Mesenchymal stem cell (in vitro differentiated cells and primary cell): ENCODE results near the gene PCDHGA4.
"Not testable (repeated sequence)": the region's sequence is repeated elsewhere in the genome, so short reads cannot be mapped to it uniquely, and the experiment has no call there.

ENCODE experiments used
- DNase-seq: peaks from one replicate; pipeline ENCODE4 v3.0.0-alpha.2; 2013
- H2AFZ ChIP-seq: one replicate; pipeline ENCODE4 v1.6.1; 2013; ENCODE audit warnings: low read depth, mild to moderate bottlenecking, control low read depth, inconsistent platforms, low read length, moderate library complexity
- H2AK5ac ChIP-seq: 2 replicates; pipeline ENCODE4 v1.6.1; 2013; ENCODE audit warnings: low read length, moderate library complexity, mild to moderate bottlenecking, inconsistent platforms; ENCODE audit not compliant: severe bottlenecking
- H2BK120ac ChIP-seq: one replicate; pipeline ENCODE4 v1.6.1; 2013; ENCODE audit warnings: low read depth, mild to moderate bottlenecking, inconsistent platforms, low read length, moderate library complexity
- H2BK12ac ChIP-seq, 2 experiments: one replicate each; pipeline ENCODE4 v1.6.1; 2013; ENCODE audit warnings: inconsistent platforms in 2 of 2, low read length in 2 of 2, mild to moderate bottlenecking in 2 of 2, moderate library complexity in 2 of 2, control low read depth in 1 of 2
- H2BK15ac ChIP-seq: one replicate; pipeline ENCODE4 v1.6.1; 2013; ENCODE audit warnings: mild to moderate bottlenecking, low read depth, inconsistent platforms; ENCODE audit not compliant: poor library complexity, severe bottlenecking
- H2BK5ac ChIP-seq: 2 replicates; pipeline ENCODE4 v1.6.1; 2013; ENCODE audit warnings: low read depth, mild to moderate bottlenecking, low read length, control low read depth, inconsistent platforms; ENCODE audit not compliant: poor library complexity, severe bottlenecking
- H3K14ac ChIP-seq, 2 experiments: one replicate each; pipeline ENCODE4 v1.6.1; 2013; ENCODE audit warnings: inconsistent platforms in 2 of 2, low read length in 2 of 2, control low read depth in 1 of 2, mild to moderate bottlenecking in 1 of 2, moderate library complexity in 1 of 2
- H3K18ac ChIP-seq, 2 experiments: one replicate each; pipeline ENCODE4 v1.6.1; 2013; ENCODE audit warnings: inconsistent platforms in 2 of 2, low read length in 2 of 2, control low read depth in 1 of 2, low read depth in 1 of 2, mild to moderate bottlenecking in 1 of 2
- H3K23ac ChIP-seq, 2 experiments: one replicate each; pipeline ENCODE4 v1.6.1; 2013; ENCODE audit warnings: inconsistent platforms in 2 of 2, low read length in 2 of 2, mild to moderate bottlenecking in 2 of 2, moderate library complexity in 2 of 2, control low read depth in 1 of 2
- H3K27ac ChIP-seq: 2 replicates; pipeline ENCODE4 v1.5.1; 2013; ENCODE audit warnings: mild to moderate bottlenecking, moderate library complexity, low read length, control low read depth, inconsistent platforms; ENCODE audit not compliant: poor library complexity, severe bottlenecking
- H3K27me3 ChIP-seq, 2 experiments: 2 replicates each; pipeline versions ENCODE4 v1.6.1 to v1.7.0; 2013; ENCODE audit warnings: low read length in 2 of 2, mild to moderate bottlenecking in 2 of 2, moderate library complexity in 2 of 2, control low read depth in 1 of 2, inconsistent platforms in 1 of 2; ENCODE audit not compliant: control insufficient read depth in 1 of 2, insufficient read depth in 1 of 2
- H3K36me3 ChIP-seq, 2 experiments: 2 replicates each; pipeline versions ENCODE4 v1.6.1 to v1.7.0; 2013; ENCODE audit warnings: low read length in 2 of 2, control low read depth in 1 of 2, inconsistent platforms in 1 of 2, low read depth in 1 of 2, mild to moderate bottlenecking in 1 of 2; ENCODE audit not compliant: insufficient read depth in 2 of 2, control insufficient read depth in 1 of 2
- H3K4ac ChIP-seq, 2 experiments: one replicate each; pipeline ENCODE4 v1.6.1; 2013; ENCODE audit warnings: inconsistent platforms in 2 of 2, low read length in 2 of 2, mild to moderate bottlenecking in 2 of 2, moderate library complexity in 2 of 2, control low read depth in 1 of 2, low read depth in 1 of 2
- H3K4me1 ChIP-seq: 2 replicates; pipeline ENCODE4 v1.6.1; 2013; ENCODE audit warnings: low read depth, low read length, control low read depth; ENCODE audit not compliant: control insufficient read depth, insufficient read depth
- H3K4me2 ChIP-seq: 2 replicates; pipeline ENCODE4 v1.6.1; 2013; ENCODE audit warnings: low read length, mild to moderate bottlenecking, inconsistent platforms; ENCODE audit not compliant: poor library complexity, severe bottlenecking
- H3K4me3 ChIP-seq, 2 experiments: 2 replicates each; pipeline versions ENCODE4 v1.5.1 to v1.7.0; 2013; ENCODE audit warnings: low read length in 2 of 2, mild to moderate bottlenecking in 2 of 2, control low read depth in 1 of 2, low read depth in 1 of 2; ENCODE audit not compliant: insufficient read depth in 1 of 2
- H3K79me1 ChIP-seq: replicated peaks from 2 replicates; pipeline ENCODE4 v1.6.1; 2013; ENCODE audit warnings: mild to moderate bottlenecking, control low read depth, low read length, inconsistent platforms; ENCODE audit not compliant: poor library complexity, severe bottlenecking
- H3K9ac ChIP-seq: 2 replicates; pipeline ENCODE4 v1.7.0; 2013; ENCODE audit warnings: mild to moderate bottlenecking, low read length, moderate library complexity
- H3K9me3 ChIP-seq: 2 replicates; pipeline ENCODE4 v1.7.0; 2013; ENCODE audit warnings: mild to moderate bottlenecking, low read length; ENCODE audit not compliant: control insufficient read depth
- H4K8ac ChIP-seq: one replicate; pipeline ENCODE4 v1.6.1; 2013; ENCODE audit warnings: inconsistent platforms, mild to moderate bottlenecking, low read length, moderate library complexity
- H4K91ac ChIP-seq: one replicate; pipeline ENCODE4 v1.6.1; 2013; ENCODE audit warnings: mild to moderate bottlenecking, low read length, inconsistent platforms
- WGBS: methylation state at CpG from one replicate; pipeline ENCODE4 v1.1.7; 2013; ENCODE audit warnings: mixed read lengths; 5-methylcytosine and 5-hydroxymethylcytosine counted together

PCDHGA4 gene

GRCh38 chr5:141394401-141395187 lies 39.8 kb downstream of the PCDHGA4 start:
- H2BK12ac ChIP-seq, H3K9ac ChIP-seq, H2BK15ac ChIP-seq, H3K4me2 ChIP-seq, DNase-seq, H3K14ac ChIP-seq, H3K27me3 ChIP-seq, H3K18ac ChIP-seq, H3K27ac ChIP-seq, H4K91ac ChIP-seq, H4K8ac ChIP-seq, H3K23ac ChIP-seq, H2BK5ac ChIP-seq, H2BK120ac ChIP-seq, H3K4ac ChIP-seq, H2AFZ ChIP-seq, H3K4me1 ChIP-seq, H2AK5ac ChIP-seq: not testable (repeated sequence)
- Histone ChIP-seq H3K36me3 (peaks cover 0 to 33% of the 10 kb centered on the region in 2 experiments), H3K4me3 (peak overlapping the region in 1 of 2 experiments; percentile 8), H3K9me3 (peaks cover 66% of the 10 kb centered on the region), H3K79me1 (peaks cover 19% of the 10 kb centered on the region)
- WGBS, result 95% methylated on average over 39 of the region's 53 CpGs

GRCh38 chr5:141397756-141398551 lies 43.1 kb downstream of the PCDHGA4 start, which contains the start of gene PCDHGB5:
TSS of gene PCDHGB5 (plus strand) at chr5:141397947. CDS start at chr5:141398128, 181 bp downstream.
- H2AK5ac ChIP-seq, H3K4ac ChIP-seq, H2BK5ac ChIP-seq, H3K23ac ChIP-seq, H3K18ac ChIP-seq, H2BK12ac ChIP-seq, H4K91ac ChIP-seq, H2AFZ ChIP-seq, H4K8ac ChIP-seq, H3K4me2 ChIP-seq, DNase-seq, H3K4me1 ChIP-seq, H3K27ac ChIP-seq, H2BK120ac ChIP-seq, H2BK15ac ChIP-seq, H3K27me3 ChIP-seq, H3K14ac ChIP-seq: not testable (repeated sequence)
- H3K9me3 ChIP-seq, result peaks cover 61% of the 10 kb centered on the region
- H3K4me3 ChIP-seq, result peak within 1 kb of the TSS in 1 of 2 experiments; percentile 70
- peaks cover 0 to 34% of the 10 kb centered on the region in 2 experiments for H3K36me3 ChIP-seq
- peaks cover 21% of the 10 kb centered on the region for H3K79me1 ChIP-seq
- peak within 1 kb of the TSS; percentile 65 for H3K9ac ChIP-seq
- 90% methylated on average over 13 of the region's 43 CpGs for WGBS

GRCh38 chr5:141398608-141399007 lies 43.8 kb downstream of the PCDHGA4 start:
- Histone ChIP-seq H3K9me3 (peaks cover 60% of the 10 kb centered on the region), H2BK120ac (no peak overlapping the region), H4K8ac (no peak overlapping the region), H3K23ac (no peak overlapping the region), H3K4me3 (peak overlapping the region in 1 of 2 experiments; percentile 70), H2BK12ac (no peak overlapping the region), H3K36me3 (peaks cover 0 to 34% of the 10 kb centered on the region in 2 experiments), H3K4me2 (no peak overlapping the region), H2AK5ac (no peak overlapping the region), H3K4ac (no peak overlapping the region), H3K27ac (no peak overlapping the region), H3K79me1 (peaks cover 18% of the 10 kb centered on the region), H3K27me3 (no peaks in the 10 kb centered on the region), H4K91ac (no peak overlapping the region), H3K18ac (no peak overlapping the region), H2BK15ac (no peak overlapping the region), H3K14ac (no peak overlapping the region), H3K9ac (no peak overlapping the region), H2AFZ (no peak overlapping the region), H2BK5ac (no peak overlapping the region), H3K4me1 (no peaks in the 10 kb centered on the region)
- WGBS, result 95% methylated on average over 15 of the region's 15 CpGs
- no peak for DNase-seq
